ENCODE measurements around the gene FUBP3.

GRCh38 chr9:130638284-130639123 is 59.1 kb downstream of the FUBP3 start:
- TF ChIP-seq JUND (IDR thresholded peaks at IDR 0.05) (no peak), CTCF (IDR thresholded peaks at IDR 0.05 in 2 of 3, conservative IDR thresholded peaks at IDR 0.05 in 1 of 3; ENCODE audit: borderline replicate concordance in 1 of 3, insufficient read depth in 1 of 3, low read depth in 2 of 3, low read length in 2 of 3) (no peak)

Data from HCT116 (cell line).